ENCODE results near the gene ERGIC1. TPM values are rescaled to one million over a fixed set of nuclear protein-coding genes. Genes with fewer than 3 reads are reported as not detected.
"Not testable (repeated sequence)": the region's sequence is repeated elsewhere in the genome, so short reads cannot be mapped to it uniquely, and the experiment has no call there.

ERGIC1 gene
- total RNA-seq, 2 donors from 2014 or later = 46.5 to 93.1 TPM

GRCh38 chr5:172846677-172847076 lies 12.6 kb downstream of the ERGIC1 start:
- WGBS, 2 donors = 43 to 63% methylated on average over 4 of the region's 4 CpGs
- Histone ChIP-seq H3K4me3 (no peak overlapping the region), H3K4me1 (peaks cover 23% of the 10 kb centered on the region), H3K27me3 (no peaks in the 10 kb centered on the region), H3K9me3 (no peaks in the 10 kb centered on the region), H3K36me3 (replicated peaks in 1 of 2; ENCODE audit: insufficient read depth in 1 of 2, low read depth in 2 of 2) (no peaks in the 10 kb centered on the region), H3K27ac (peak overlapping the region in 1 of 4 donors; percentile 20)
- intact Hi-C loops (cut with DNase I) = no loop called here
- ATAC-seq = no peak
- no peak for DNase-seq
- TF ChIP-seq CTCF (IDR thresholded peaks at IDR 0.05) (no peak), POLR2A (IDR thresholded peaks at IDR 0.05) (no peak)

GRCh38 chr5:172847584-172847983 lies 13.5 kb downstream of the ERGIC1 start:
- H3K36me3 ChIP-seq (replicated peaks in 1 of 2; ENCODE audit: insufficient read depth in 1 of 2, low read depth in 2 of 2); DNase-seq; ATAC-seq; H3K27ac ChIP-seq; H3K27me3 ChIP-seq; H3K4me3 ChIP-seq; H3K9me3 ChIP-seq; intact Hi-C loops (cut with DNase I): not testable (repeated sequence)
- peaks cover 29% of the 10 kb centered on the region for H3K4me1 ChIP-seq
- 79 to 83% methylated on average over 13 of the region's 13 CpGs for WGBS, 2 donors

GRCh38 chr5:172848419-172848818 lies 14.4 kb downstream of the ERGIC1 start:
- H3K9me3 ChIP-seq = no peaks in the 10 kb centered on the region
- H3K4me3 ChIP-seq = no peak overlapping the region
- DNase-seq = no peak
- H3K27ac ChIP-seq = no peak overlapping the region
- H3K27me3 ChIP-seq = no peaks in the 10 kb centered on the region
- TF ChIP-seq POLR2A (IDR thresholded peaks at IDR 0.05) (no peak), CTCF (IDR thresholded peaks at IDR 0.05) (no peak)
- no peak for ATAC-seq
- WGBS, 2 donors = 60 to 74% methylated on average over 3 of the region's 3 CpGs
- intact Hi-C loops (cut with DNase I) = no loop called here
- no peaks in the 10 kb centered on the region for H3K36me3 ChIP-seq (replicated peaks in 1 of 2; ENCODE audit: insufficient read depth in 1 of 2, low read depth in 2 of 2)
- peaks cover 38% of the 10 kb centered on the region for H3K4me1 ChIP-seq

GRCh38 chr5:172849606-172850453 lies 15.8 kb downstream of the ERGIC1 start:
- no peak for ATAC-seq
- H3K36me3 ChIP-seq (replicated peaks in 1 of 2; ENCODE audit: insufficient read depth in 1 of 2, low read depth in 2 of 2) = no peaks in the 10 kb centered on the region
- H3K27ac ChIP-seq = peak overlapping the region in 2 of 4 donors; percentile 16 to 23
- H3K27me3 ChIP-seq = no peaks in the 10 kb centered on the region
- no peaks in the 10 kb centered on the region for H3K9me3 ChIP-seq
- H3K4me1 ChIP-seq = peaks cover 49% of the 10 kb centered on the region
- WGBS, 2 donors = 50 to 64% methylated on average over 11 to 13 of the region's 15 CpGs
- TF ChIP-seq POLR2A (IDR thresholded peaks at IDR 0.05) = no peak
- no peak for TF ChIP-seq CTCF (IDR thresholded peaks at IDR 0.05)
- intact Hi-C loops (cut with DNase I) = no loop called here
- H3K4me3 ChIP-seq = no peak overlapping the region
- DNase-seq = peak in 2 of 4 donors; percentile 41 to 49

GRCh38 chr5:172850454-172850797 lies 16.4 kb downstream of the ERGIC1 start:
- 94 to 95% methylated on average over 6 of the region's 6 CpGs for WGBS, 2 donors
- intact Hi-C loops (cut with DNase I) = no loop called here
- Histone ChIP-seq H3K36me3 (replicated peaks in 1 of 2; ENCODE audit: insufficient read depth in 1 of 2, low read depth in 2 of 2) (no peaks in the 10 kb centered on the region), H3K27me3 (no peaks in the 10 kb centered on the region), H3K4me1 (peaks cover 55% of the 10 kb centered on the region), H3K4me3 (no peak overlapping the region), H3K27ac (no peak overlapping the region), H3K9me3 (no peaks in the 10 kb centered on the region)
- TF ChIP-seq POLR2A (IDR thresholded peaks at IDR 0.05) (no peak), CTCF (IDR thresholded peaks at IDR 0.05) (no peak)
- no peak for ATAC-seq
- no peak for DNase-seq

GRCh38 chr5:172851254-172851653 lies 17.2 kb downstream of the ERGIC1 start:
- H3K27ac ChIP-seq; DNase-seq; H3K4me3 ChIP-seq; H3K9me3 ChIP-seq; H3K27me3 ChIP-seq; intact Hi-C loops (cut with DNase I); H3K36me3 ChIP-seq (replicated peaks in 1 of 2; ENCODE audit: insufficient read depth in 1 of 2, low read depth in 2 of 2); ATAC-seq: not testable (repeated sequence)
- 95 to 96% methylated on average over 9 of the region's 9 CpGs for WGBS, 2 donors
- H3K4me1 ChIP-seq = peaks cover 61% of the 10 kb centered on the region

Data from body of pancreas (tissue), 4 donors.